PC-3 (cell line): ENCODE data around the gene ZEB2. TPM values are rescaled to one million over a fixed set of nuclear protein-coding genes. Genes with fewer than 3 reads are reported as not detected.

ENCODE experiments used
- ATAC-seq: fragments of 200-7000 bp; cut with Tn5 transposase; 2 replicates; pipeline ENCODE4 v1.9.1; 2020; ENCODE audit warnings: mild to moderate bottlenecking, moderate library complexity
- BruUV-seq: library from RNA; stranded (reverse); fragments of 400-500 nt; replicated peaks from 2 replicates; lab custom pipeline; 2021; lab: Mats Ljungman, UMichigan
- CTCF ChIA-PET: fragments of 300-600 bp; sonication (Branson Sonifier 250); formaldehyde crosslinking; loops from one replicate; lab custom pipeline; 2022; ENCODE audit warnings: antibody characterized with exemption; lab: Charles Lee
- POLR2A ChIA-PET: fragments of 300-600 bp; sonication (Branson Sonifier 250); formaldehyde crosslinking; loops from one replicate; lab custom pipeline; 2022; ENCODE audit warnings: antibody characterized with exemption; ENCODE audit not compliant: unreplicated experiment; lab: Charles Lee
- DNase-seq: peaks from one replicate; pipeline ENCODE4 v3.0.0-alpha.2; 2015
- H2AFZ ChIP-seq: fragments of 300-600 bp; sonication (generic); 2 replicates; pipeline ENCODE4 v1.6.0; 2016; ENCODE audit warnings: antibody characterized with exemption, low read length
- H3F3A ChIP-seq: fragments of 300-600 bp; sonication (generic); one replicate; pipeline ENCODE4 v1.6.0; 2017; ENCODE audit warnings: antibody characterized with exemption, low read length, control low read depth, mild to moderate bottlenecking; ENCODE audit not compliant: unreplicated experiment
- H3K27ac ChIP-seq: fragments of 300-600 bp; sonication (generic); 2 replicates; pipeline ENCODE4 v1.5.1; 2016; ENCODE audit warnings: mild to moderate bottlenecking, low read length
- H3K27me3 ChIP-seq: fragments of 300-600 bp; sonication (generic); 2 replicates; pipeline ENCODE4 v1.6.1; 2016; ENCODE audit warnings: low read length, mixed read lengths
- H3K36me3 ChIP-seq: fragments of 300-600 bp; sonication (generic); 2 replicates; pipeline ENCODE4 v1.6.1; 2016; ENCODE audit warnings: low read depth, mixed run types, low read length, mixed read lengths
- H3K4me1 ChIP-seq: fragments of 300-600 bp; sonication (generic); 2 replicates; pipeline ENCODE4 v1.5.1; 2016; ENCODE audit warnings: low read length; ENCODE audit not compliant: insufficient read depth
- H3K4me2 ChIP-seq: fragments of 300-600 bp; sonication (generic); 2 replicates; pipeline ENCODE4 v1.6.0; 2016; ENCODE audit warnings: low read length
- H3K4me3 ChIP-seq: fragments of 300-600 bp; sonication (generic); 2 replicates; pipeline ENCODE4 v1.5.1; 2016; ENCODE audit warnings: mild to moderate bottlenecking, low read length, mixed read lengths
- H3K79me2 ChIP-seq: fragments of 300-600 bp; sonication (generic); 2 replicates; pipeline ENCODE4 v1.6.1; 2017; ENCODE audit warnings: low read length, mixed read lengths
- H3K9ac ChIP-seq: fragments of 300-600 bp; sonication (generic); 2 replicates; pipeline ENCODE4 v1.6.0; 2016; ENCODE audit warnings: mild to moderate bottlenecking, low read length
- H3K9me2 ChIP-seq: fragments of 300-600 bp; sonication (generic); replicated peaks from 2 replicates; pipeline ENCODE4 v1.6.1; 2016; ENCODE audit warnings: mixed run types, low read length, mixed read lengths
- H3K9me3 ChIP-seq: fragments of 300-600 bp; sonication (generic); 2 replicates; pipeline ENCODE4 v1.6.1; 2016; ENCODE audit warnings: low read length, mixed read lengths
- H4K20me1 ChIP-seq: fragments of 300-600 bp; sonication (generic); 2 replicates; pipeline ENCODE4 v1.6.1; 2016; ENCODE audit warnings: low read length, mixed read lengths
- CTCF ChIP-seq: fragments of 300-600 bp; sonication (generic); conservative IDR thresholded peaks from 2 replicates; pipeline ENCODE4 v1.5.1; 2017; ENCODE audit warnings: antibody characterized with exemption, low read depth, mild to moderate bottlenecking, low read length
- EZH2 ChIP-seq: fragments of 300-600 bp; sonication (generic); IDR thresholded peaks from one replicate; pipeline ENCODE4 v1.6.1; 2017; ENCODE audit warnings: antibody characterized with exemption, mild to moderate bottlenecking, low read length; ENCODE audit not compliant: unreplicated experiment
- EZH2phosphoT487 ChIP-seq: fragments of 300-600 bp; sonication (generic); IDR thresholded peaks from 2 replicates; pipeline ENCODE4 v1.6.1; 2018; ENCODE audit warnings: mild to moderate bottlenecking, antibody characterized with exemption, low read length, borderline replicate concordance
- intact Hi-C: fragments of 100-400 bp; cut with micrococcal nuclease; formaldehyde crosslinking; loops from 2 replicates; pipeline ENCODE4 v1.9.0; 2023
- total RNA-seq: library from RNA; depleted of rRNA; stranded (reverse); fragments of >200 nt; gene quantifications from 2 replicates; pipeline ENCODE4 v1.2.3, GENCODE V29; 2014

The ZEB2 gene
- total RNA-seq, 1 experiment from 2014 or later, result 1.1 TPM

- Histone ChIP-seq H3K4me1 (peaks cover 3% of the 10 kb centered on the region), H3K4me3 (peak overlapping the region; percentile 67), H3K27ac (no peak overlapping the region), H3K36me3 (no peaks in the 10 kb centered on the region), H3K27me3 (peaks cover 33% of the 10 kb centered on the region), H2AFZ (peak overlapping the region; percentile 69), H3F3A (no peaks in the 10 kb centered on the region), H3K4me2 (peak overlapping the region; percentile 84), H3K9me3 (no peaks in the 10 kb centered on the region), H3K9ac (no peak overlapping the region), H3K79me2 (no peaks in the 10 kb centered on the region), H4K20me1 (no peaks in the 10 kb centered on the region), H3K9me2 (no peaks in the 10 kb centered on the region)
- TF ChIP-seq CTCF, result no peak
- no peak for TF ChIP-seq EZH2phosphoT487
- no peak for TF ChIP-seq EZH2
- intact Hi-C loops, result no loop called here
- ChIA-PET CTCF (interaction anchor here (0.5 kb wide), 1 partner anchor 1051 kb away, joined by 3 read pairs; no protein-coding TSS in a partner anchor), POLR2A (no interaction called here)
- BruUV-seq, result no TSS peak
- DNase-seq (no peak), ATAC-seq (no peak)
Observed at GRCh38 chr2:144523596-144524117, 3.7 kb upstream of the ZEB2 start.

GRCh38 chr2:144522897-144523595 lies 3.1 kb upstream of the ZEB2 start:
- intact Hi-C loops, result no loop called here
- CTCF ChIA-PET, result no interaction called here
- peak overlapping the region; percentile 69 for H2AFZ ChIP-seq

More at GRCh38 chr2:144522897-144523595, 3.1 kb upstream of the ZEB2 start:
- H3K9me3 ChIP-seq, result no peaks in the 10 kb centered on the region
- H3K79me2 ChIP-seq, result no peaks in the 10 kb centered on the region
- H3K9ac ChIP-seq, result no peak overlapping the region
- peak overlapping the region; percentile 84 for H3K4me2 ChIP-seq
- H3K4me1 ChIP-seq, result peaks cover 9% of the 10 kb centered on the region
- H4K20me1 ChIP-seq, result no peaks in the 10 kb centered on the region
- BruUV-seq, result no TSS peak
- POLR2A ChIA-PET, result no interaction called here
- peak overlapping the region; percentile 67 for H3K4me3 ChIP-seq
- H3K27ac ChIP-seq, result no peak overlapping the region
- DNase-seq (no peak), ATAC-seq (no peak)
- TF ChIP-seq CTCF (no peak), EZH2 (no peak), EZH2phosphoT487 (no peak)
- peaks cover 39% of the 10 kb centered on the region for H3K27me3 ChIP-seq
- H3K9me2 ChIP-seq, result no peaks in the 10 kb centered on the region
- no peaks in the 10 kb centered on the region for H3F3A ChIP-seq
- no peaks in the 10 kb centered on the region for H3K36me3 ChIP-seq
